NCI-H1436 (cell line): ENCODE measurements around the gene TSPEAR.

ENCODE experiments used
- DNase-seq: peaks from one replicate; lab custom pipeline; 2025; lab: John Stamatoyannopoulos, UW

The TSPEAR gene

GRCh38 chr21:44502171-44502958, 209.0 kb downstream of the TSPEAR start:
- no peak for DNase-seq

- DNase-seq: no peak
Measured at GRCh38 chr21:44500111-44500510, 211.3 kb downstream of the TSPEAR start.

DNA sequence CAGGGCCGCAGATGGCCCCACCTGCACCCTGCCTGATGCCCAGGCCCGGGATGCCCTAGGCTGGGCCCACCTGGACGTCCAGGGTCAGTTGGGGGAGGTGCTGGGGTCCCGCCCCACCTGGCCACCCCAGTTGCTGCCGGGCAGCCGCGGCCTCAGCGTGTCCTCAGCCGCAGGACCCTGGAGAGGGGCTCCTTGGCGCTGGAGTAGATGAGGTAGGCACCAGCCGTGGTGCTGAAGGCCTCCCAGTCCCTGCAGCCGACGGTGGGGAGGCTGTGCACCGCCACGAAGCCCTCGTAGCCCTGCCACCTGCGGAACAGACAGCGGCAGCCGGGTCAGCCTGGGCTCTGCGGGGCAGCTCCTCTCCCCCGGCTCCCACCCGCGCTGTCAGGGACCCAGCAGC, 211.7 kb downstream of the TSPEAR start:
- DNase-seq: no peak

- no peak for DNase-seq
Measured at GRCh38 chr21:44499211-44499560, 212.2 kb downstream of the TSPEAR start.

DNA sequence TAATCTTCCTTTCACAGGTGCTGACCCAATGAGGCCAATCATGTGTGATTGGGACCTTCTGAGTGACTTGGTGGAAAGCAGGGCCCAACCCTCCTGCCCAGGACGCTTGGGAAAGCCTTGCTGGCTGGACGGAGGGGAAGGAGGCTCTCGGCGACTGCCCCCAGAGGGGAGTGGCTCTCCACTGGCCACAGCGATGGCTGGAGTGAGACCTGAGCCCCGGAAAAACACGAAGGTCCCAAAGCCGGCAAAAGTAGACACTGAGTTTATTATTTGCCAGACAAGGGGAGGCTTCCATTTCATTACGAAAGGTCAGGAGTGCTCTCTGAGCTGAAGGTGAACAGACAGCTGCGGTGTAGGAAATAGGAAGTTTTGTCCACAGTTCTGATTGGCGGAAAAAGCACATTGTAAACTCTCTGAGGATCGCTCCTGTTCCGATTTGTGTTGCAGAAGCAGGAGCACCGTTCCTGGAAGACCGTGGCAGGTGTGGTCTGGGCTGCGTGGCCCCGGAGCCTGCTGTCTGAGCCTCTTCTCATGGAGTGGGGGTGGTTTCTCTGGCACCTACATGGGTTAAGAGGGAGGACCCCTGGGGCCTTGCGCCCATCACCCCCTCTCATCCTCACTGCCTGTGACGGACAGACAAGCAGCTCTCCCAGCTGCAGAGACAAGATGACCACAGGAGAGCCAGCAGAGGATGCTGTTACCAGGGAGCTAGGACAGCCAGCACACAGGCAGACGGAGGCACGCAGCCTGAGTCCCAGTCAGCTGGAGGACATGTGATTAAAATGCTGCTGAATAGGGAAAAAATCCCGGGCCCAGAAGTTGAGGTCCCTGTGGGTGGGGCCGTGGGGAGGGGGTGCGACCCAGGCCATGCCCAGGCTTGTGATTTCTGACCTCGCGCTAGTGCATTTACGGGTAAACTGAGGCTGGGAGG, 212.8 kb downstream of the TSPEAR start:
- no peak for DNase-seq

DNA sequence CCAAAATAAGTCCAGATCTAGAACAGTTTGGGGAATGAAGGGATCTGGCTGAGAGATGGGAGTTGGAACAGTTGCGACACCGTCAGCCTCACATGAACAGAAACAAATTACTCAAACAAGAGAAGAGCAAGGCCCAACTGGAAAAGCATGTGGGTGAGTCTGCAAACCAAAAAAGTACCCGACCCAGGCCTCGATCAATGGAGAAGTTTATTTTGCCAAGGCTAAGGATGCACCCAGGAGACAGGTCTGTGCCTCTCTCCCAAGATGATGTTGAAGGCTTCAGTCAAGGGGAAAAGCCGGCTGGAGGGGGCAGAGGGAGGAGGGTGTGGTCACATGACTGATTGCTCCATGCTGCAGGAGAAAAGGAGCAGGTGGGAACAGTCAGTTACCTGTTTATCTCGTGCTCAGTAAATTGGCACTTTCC, 213.7 kb downstream of the TSPEAR start:
- DNase-seq: peak; percentile 60

- DNase-seq: peak; percentile 70
Measured at GRCh38 chr21:44496564-44497550, 214.5 kb downstream of the TSPEAR start.

- DNase-seq: no peak
Measured at GRCh38 chr21:44495611-44496563, 215.5 kb downstream of the TSPEAR start.

GRCh38 chr21:44494956-44495355, 216.4 kb downstream of the TSPEAR start:
- no peak for DNase-seq

GRCh38 chr21:44494418-44494817, 217.0 kb downstream of the TSPEAR start:
- no peak for DNase-seq

DNA sequence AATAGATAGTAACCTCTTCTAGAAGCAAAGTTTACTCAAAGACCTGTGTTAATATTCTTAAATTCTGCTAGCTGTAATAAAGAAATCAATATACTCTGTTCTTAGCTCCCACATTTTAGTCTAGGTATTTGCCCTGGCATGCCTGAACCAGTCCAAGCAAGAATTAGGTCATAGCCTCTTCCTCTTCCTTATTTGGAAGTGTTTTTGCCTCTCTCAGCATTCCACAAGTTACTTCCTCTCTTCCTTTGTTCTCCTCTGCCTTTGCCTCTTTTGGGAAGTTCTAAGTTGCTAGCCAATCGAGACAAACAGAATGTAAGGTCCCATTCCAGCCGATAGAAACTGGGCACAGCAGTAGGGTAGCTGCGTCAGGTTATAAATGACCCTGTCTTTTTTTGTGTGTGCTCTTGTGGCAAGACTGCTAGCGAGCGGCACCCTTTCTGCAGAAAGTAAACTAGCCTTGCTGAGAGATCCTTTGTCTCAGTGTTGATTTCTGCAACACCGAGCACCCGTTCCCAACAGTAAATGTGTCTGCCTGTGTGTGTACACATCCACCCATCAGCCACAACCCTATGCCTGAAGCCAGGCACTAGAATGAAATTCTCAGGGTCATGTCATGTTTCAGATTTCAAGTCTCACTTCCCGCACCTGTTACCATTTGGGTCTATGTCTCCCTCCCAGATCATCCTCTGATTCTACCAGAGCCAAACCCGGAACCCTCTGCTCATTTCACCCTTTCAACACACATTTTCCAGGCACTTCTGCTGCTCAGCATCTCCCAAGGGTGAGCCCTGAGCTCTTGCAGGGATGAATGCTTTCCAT, 218.6 kb downstream of the TSPEAR start:
- no peak for DNase-seq

GRCh38 chr21:44490816-44491215, 220.6 kb downstream of the TSPEAR start:
- no peak for DNase-seq

- DNase-seq: no peak
Measured at GRCh38 chr21:44490405-44490804, 221.0 kb downstream of the TSPEAR start.

GRCh38 chr21:44489962-44490361, 221.4 kb downstream of the TSPEAR start:
- no peak for DNase-seq

GRCh38 chr21:44487831-44488230, 223.5 kb downstream of the TSPEAR start:
- no peak for DNase-seq

DNA sequence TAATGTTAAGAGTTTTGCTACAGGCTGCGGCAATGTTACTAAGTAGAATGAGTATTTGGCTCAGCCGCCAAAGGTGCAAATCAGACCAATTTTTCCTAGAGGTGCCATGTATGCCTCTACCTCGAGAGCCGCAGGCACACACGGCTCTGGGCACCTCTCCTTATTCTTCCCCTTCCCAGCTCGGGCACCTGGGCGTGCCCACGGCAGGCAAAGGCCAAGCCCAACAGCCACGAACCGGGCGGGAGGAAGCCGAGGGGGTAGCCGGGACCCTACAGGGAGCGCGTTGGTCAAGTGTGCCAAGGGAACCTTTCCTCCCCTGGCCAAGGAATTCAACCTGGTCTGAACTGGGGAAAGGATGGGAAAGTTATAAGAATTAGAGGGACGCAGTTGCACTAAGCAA, 225.1 kb downstream of the TSPEAR start:
- no peak for DNase-seq

- no peak for DNase-seq
Measured at GRCh38 chr21:44485796-44486195, 225.6 kb downstream of the TSPEAR start.

DNA sequence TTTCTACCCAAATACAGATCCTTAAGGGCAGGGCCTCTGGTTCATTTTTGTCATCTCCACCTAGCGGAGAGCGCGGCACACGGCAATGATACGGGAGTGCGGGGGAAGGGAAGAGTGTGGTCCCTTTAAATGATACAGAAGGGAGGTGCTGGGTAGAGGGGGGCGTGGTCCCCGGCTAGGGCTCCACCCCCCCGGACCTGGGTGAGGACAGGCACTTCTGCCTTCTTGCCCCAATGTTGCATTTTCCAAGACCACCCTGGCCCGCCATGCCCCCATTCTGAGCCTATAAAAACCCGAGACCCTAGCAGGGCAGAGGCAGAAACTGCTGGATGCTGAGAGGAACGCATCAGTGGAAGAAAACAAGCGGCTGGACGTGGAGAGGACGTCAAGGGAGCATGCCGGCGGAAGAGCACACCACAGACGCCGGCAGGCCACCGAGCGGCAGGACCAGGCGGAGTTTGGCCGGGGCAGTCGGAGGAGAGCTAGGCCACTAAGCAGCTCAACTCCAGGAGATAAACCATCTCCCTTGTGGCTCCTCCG, 226.0 kb downstream of the TSPEAR start:
- no peak for DNase-seq

GRCh38 chr21:44484498-44485253, 226.7 kb downstream of the TSPEAR start:
- no peak for DNase-seq
